ENCODE data around the gene SLC25A21.
"Not testable (repeated sequence)": the region's sequence is repeated elsewhere in the genome, so short reads cannot be mapped to it uniquely, and the experiment has no call there.

Gene SLC25A21

DNA sequence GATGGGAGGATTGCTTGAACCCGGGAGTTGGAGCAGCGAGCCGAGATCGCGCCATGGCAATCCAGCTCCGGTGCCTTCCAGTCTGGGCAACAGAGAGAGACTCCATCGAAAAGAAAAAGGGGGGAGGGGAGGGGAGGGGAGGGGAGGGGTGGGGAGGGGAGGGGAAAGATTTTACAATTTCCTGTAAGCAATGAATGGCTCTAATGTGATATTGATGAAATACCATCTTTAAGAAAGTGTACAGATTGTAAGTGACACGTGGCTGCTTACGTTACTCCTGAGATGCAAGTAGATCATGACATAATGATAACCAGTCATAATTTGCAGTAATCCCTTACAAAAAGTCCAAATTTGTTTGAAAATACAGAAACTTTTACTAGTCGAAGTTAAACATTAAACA is 1.4 kb downstream of the SLC25A21 start:
- TF ChIP-seq, protein P1, sequence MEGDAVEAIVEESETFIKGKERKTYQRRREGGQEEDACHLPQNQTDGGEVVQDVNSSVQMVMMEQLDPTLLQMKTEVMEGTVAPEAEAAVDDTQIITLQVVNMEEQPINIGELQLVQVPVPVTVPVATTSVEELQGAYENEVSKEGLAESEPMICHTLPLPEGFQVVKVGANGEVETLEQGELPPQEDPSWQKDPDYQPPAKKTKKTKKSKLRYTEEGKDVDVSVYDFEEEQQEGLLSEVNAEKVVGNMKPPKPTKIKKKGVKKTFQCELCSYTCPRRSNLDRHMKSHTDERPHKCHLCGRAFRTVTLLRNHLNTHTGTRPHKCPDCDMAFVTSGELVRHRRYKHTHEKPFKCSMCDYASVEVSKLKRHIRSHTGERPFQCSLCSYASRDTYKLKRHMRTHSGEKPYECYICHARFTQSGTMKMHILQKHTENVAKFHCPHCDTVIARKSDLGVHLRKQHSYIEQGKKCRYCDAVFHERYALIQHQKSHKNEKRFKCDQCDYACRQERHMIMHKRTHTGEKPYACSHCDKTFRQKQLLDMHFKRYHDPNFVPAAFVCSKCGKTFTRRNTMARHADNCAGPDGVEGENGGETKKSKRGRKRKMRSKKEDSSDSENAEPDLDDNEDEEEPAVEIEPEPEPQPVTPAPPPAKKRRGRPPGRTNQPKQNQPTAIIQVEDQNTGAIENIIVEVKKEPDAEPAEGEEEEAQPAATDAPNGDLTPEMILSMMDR (IDR thresholded peaks at IDR 0.05; ENCODE audit: extremely low read depth, insufficient read depth, missing control alignments), result no peak
- no peak for DNase-seq (ENCODE audit: low spot score)
- in situ Hi-C loops (cut with MboI; ENCODE audit: low pct_unique_long_range_greater_than_20kb, low sequenced_read_pairs, unreplicated experiment), result no loop called here

DNA sequence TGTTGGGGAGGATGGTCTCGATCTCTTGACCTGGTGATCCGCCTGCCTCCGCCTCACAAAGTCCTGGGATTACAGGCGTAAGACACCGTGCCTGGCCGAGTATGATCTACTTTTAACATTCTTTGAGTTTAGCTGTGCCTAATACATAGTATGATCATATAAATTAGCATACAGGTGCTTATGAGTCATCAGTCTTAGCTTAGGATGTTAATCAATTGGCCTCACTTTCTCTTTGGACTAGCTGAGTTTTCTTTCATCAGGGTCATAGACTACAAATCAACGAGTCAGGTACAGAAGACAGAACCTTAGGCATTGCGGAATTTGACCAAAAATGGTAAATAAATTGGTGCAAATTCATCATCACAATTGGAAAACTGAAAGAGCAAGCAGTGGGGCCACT is 2.2 kb downstream of the SLC25A21 start:
- TF ChIP-seq, protein P1 (IDR thresholded peaks at IDR 0.05; ENCODE audit: extremely low read depth, insufficient read depth, missing control alignments), result no peak
- in situ Hi-C loops (cut with MboI; ENCODE audit: low pct_unique_long_range_greater_than_20kb, low sequenced_read_pairs, unreplicated experiment), result no loop called here
- DNase-seq (ENCODE audit: low spot score), result no peak

DNA sequence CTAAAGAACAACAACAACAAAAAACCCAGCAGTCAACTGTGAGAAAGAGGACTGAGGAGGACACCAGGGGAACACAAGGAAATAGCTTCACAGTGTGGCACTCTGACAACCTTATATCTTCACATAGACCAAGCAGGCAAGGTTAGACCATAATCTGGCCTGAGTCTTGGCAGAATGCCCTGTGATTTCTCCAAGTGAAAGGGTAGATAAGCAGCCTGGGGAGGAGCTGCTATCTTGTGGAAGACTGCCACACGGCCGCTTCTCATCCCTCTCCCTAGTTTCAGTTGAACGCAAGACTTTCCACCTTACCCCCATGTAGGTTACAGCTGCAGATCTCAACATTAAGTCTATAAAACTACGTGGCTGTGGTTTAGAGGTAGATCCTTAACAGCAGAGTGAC is 3.7 kb downstream of the SLC25A21 start:
- in situ Hi-C loops (cut with MboI; ENCODE audit: low pct_unique_long_range_greater_than_20kb, low sequenced_read_pairs, unreplicated experiment), result no loop called here
- no peak for DNase-seq (ENCODE audit: low spot score)
- TF ChIP-seq, protein P1 (IDR thresholded peaks at IDR 0.05; ENCODE audit: extremely low read depth, insufficient read depth, missing control alignments), result no peak

DNA sequence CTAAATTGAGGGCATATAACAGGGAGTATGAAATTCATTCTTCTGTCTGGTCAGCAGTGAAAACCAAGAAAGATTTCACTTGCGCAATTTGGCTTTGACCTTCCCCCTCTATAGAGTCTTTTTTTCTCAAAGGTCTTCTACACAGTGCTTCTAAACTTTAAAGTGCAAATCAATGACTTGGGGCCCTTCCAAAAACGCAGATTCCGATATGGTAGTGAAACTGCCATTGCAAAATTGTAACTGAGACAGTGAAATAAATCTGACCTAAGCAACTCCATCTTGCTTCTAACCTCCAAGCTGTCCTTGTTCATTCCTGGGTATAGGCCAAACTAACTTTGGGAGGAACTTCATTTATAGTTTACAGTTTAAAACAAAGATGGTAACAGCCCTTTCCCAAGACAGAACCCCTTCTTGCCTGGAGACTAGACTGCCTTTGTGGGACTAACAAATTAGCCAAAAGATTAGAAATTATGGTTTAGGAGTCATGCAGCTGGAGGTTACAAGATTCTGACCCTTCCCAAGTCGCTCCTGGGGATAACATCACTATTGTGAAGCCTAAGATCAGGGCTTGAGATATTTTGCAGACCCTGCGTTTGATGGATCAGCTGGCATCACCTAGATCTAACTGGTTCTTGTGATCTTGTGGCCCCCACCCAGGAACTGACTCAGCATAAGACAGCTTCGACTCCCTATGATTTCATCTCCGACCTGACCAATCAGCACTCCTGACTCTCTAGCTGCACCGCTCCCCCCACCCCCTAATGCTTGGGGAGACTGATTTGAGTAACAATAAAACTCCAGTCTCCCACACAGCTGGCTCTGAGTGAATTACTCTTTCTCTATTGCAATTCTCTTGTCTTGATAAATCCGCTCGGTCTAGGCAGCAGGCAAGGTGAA is 5.0 kb downstream of the SLC25A21 start:
- in situ Hi-C loops (cut with MboI; ENCODE audit: low pct_unique_long_range_greater_than_20kb, low sequenced_read_pairs, unreplicated experiment), result no loop called here

DNA sequence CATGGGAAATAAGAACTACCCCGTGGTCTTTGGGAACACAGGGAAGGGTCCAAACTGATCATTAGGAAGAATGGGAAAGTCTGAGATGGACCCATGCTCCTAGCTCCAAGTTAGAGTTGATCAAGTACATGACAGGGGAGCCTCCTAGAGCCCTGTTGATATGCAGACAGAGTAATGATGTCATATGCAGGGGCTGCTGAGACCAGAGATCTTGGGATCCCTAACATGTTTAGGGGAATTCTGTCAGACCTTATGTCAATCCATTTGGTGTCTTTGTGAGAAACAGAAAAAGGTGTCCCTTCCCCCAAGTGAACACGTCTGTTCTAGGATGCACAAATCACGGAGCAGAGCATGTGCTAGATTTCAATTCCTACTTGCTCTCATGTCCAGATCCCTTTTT is 6.6 kb downstream of the SLC25A21 start:
- in situ Hi-C loops (cut with MboI; ENCODE audit: low pct_unique_long_range_greater_than_20kb, low sequenced_read_pairs, unreplicated experiment), result no loop called here

More for the DNA sequence above, 5.0 kb downstream of the SLC25A21 start:
- TF ChIP-seq, protein P1 (IDR thresholded peaks at IDR 0.05; ENCODE audit: extremely low read depth, insufficient read depth, missing control alignments), result no peak
- DNase-seq (ENCODE audit: low spot score), result no peak

DNA sequence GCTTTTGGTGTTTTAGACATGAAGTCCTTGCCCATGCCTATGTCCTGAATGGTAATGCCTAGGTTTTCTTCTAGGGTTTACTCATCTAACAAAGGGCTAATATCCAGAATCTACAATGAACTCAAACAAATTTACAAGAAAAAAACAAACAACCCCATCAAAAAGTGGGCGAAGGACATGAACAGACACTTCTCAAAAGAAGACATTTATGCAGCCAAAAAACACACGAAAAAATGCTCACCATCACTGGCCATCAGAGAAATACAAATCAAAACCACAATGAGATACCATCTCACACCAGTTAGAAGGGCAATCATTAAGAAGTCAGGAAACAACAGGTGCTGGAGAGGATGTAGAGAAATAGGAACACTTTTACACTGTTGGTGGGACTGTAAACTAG is 10.1 kb downstream of the SLC25A21 start:
- DNase-seq (ENCODE audit: low spot score); in situ Hi-C loops (cut with MboI; ENCODE audit: low pct_unique_long_range_greater_than_20kb, low sequenced_read_pairs, unreplicated experiment): not testable (repeated sequence)

More for the DNA sequence above, 6.6 kb downstream of the SLC25A21 start:
- TF ChIP-seq, protein P1 (IDR thresholded peaks at IDR 0.05; ENCODE audit: extremely low read depth, insufficient read depth, missing control alignments), result no peak
- no peak for DNase-seq (ENCODE audit: low spot score)

DNA sequence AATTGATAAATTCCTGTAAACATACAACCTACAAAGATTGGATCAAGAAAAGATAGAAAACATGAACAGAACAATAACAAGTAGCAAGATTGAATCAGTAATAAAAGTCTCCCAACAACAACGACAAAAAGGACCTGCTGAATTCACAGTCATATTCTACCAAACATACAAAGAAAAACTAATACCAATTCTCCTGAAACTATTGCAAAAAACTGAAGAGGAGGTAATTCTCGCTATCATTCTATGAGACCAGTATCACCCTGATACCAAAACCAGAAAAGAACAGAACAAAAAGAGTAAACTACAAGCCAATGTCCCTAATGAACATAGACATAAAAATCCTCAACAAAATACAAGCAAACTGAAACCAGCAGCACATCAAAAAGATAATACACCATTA is 14.4 kb downstream of the SLC25A21 start:
- TF ChIP-seq, protein P1 (IDR thresholded peaks at IDR 0.05; ENCODE audit: extremely low read depth, insufficient read depth, missing control alignments), result no peak
- in situ Hi-C loops (cut with MboI; ENCODE audit: low pct_unique_long_range_greater_than_20kb, low sequenced_read_pairs, unreplicated experiment), result no loop called here
- DNase-seq (ENCODE audit: low spot score), result no peak
